DND-41 (cell line): ENCODE measurements around the gene DDX17.

Experiments used
- EZH2 ChIP-seq: IDR thresholded peaks from 3 replicates; pipeline ENCODE4 v1.6.1; 2012; ENCODE audit warnings: borderline replicate concordance, low read depth, mild to moderate bottlenecking, moderate library complexity, low read length, inconsistent platforms; ENCODE audit not compliant: severe bottlenecking
- TF ChIP-seq, protein P1 (sequence below): IDR thresholded peaks from 2 replicates; pipeline ENCODE4 v1.5.1; 2012; ENCODE audit warnings: borderline replicate concordance, low read length, moderate library complexity, mild to moderate bottlenecking; ENCODE audit not compliant: poor library complexity, severe bottlenecking; ENCODE audit errors: extremely low read depth

- TF ChIP-seq, protein P1, sequence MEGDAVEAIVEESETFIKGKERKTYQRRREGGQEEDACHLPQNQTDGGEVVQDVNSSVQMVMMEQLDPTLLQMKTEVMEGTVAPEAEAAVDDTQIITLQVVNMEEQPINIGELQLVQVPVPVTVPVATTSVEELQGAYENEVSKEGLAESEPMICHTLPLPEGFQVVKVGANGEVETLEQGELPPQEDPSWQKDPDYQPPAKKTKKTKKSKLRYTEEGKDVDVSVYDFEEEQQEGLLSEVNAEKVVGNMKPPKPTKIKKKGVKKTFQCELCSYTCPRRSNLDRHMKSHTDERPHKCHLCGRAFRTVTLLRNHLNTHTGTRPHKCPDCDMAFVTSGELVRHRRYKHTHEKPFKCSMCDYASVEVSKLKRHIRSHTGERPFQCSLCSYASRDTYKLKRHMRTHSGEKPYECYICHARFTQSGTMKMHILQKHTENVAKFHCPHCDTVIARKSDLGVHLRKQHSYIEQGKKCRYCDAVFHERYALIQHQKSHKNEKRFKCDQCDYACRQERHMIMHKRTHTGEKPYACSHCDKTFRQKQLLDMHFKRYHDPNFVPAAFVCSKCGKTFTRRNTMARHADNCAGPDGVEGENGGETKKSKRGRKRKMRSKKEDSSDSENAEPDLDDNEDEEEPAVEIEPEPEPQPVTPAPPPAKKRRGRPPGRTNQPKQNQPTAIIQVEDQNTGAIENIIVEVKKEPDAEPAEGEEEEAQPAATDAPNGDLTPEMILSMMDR, result no peak
- TF ChIP-seq EZH2, result no peak
Observed at GRCh38 chr22:38449776-38450175, 56.3 kb downstream of the DDX17 start.
